H9 (cell line): ENCODE data around the gene CNGB1. TPM values are rescaled to one million over a fixed set of nuclear protein-coding genes. Genes with fewer than 3 reads are reported as not detected.
"Not testable (repeated sequence)": the region's sequence is repeated elsewhere in the genome, so short reads cannot be mapped to it uniquely, and the experiment has no call there.

Experiments
- DNase-seq: peaks from one replicate; pipeline ENCODE4 v3.0.0-alpha.2; 2017
- H2AFZ ChIP-seq: one replicate; pipeline ENCODE4 v1.6.1; 2013; ENCODE audit warnings: mild to moderate bottlenecking, low read length, control low read depth, moderate library complexity
- H2AK5ac ChIP-seq: 2 replicates; pipeline ENCODE4 v1.6.1; 2013; ENCODE audit warnings: low read length, control low read depth, mixed read lengths; ENCODE audit not compliant: insufficient read length
- H2BK120ac ChIP-seq: one replicate; pipeline ENCODE4 v1.6.1; 2013; ENCODE audit warnings: low read depth, mild to moderate bottlenecking, low read length, control low read depth, inconsistent platforms; ENCODE audit not compliant: poor library complexity, severe bottlenecking
- H2BK12ac ChIP-seq: 2 replicates; pipeline ENCODE4 v1.6.1; 2013; ENCODE audit warnings: low read length, control low read depth, mixed read lengths, low read depth; ENCODE audit not compliant: insufficient read length
- H2BK15ac ChIP-seq: 2 replicates; pipeline ENCODE4 v1.6.1; 2013; ENCODE audit warnings: low read depth, low read length, control low read depth
- H2BK20ac ChIP-seq: one replicate; pipeline ENCODE4 v1.6.1; 2013; ENCODE audit warnings: low read depth, mild to moderate bottlenecking, low read length, control low read depth, inconsistent platforms; ENCODE audit not compliant: poor library complexity, severe bottlenecking
- H2BK5ac ChIP-seq: 2 replicates; pipeline ENCODE4 v1.6.1; 2013; ENCODE audit warnings: low read length, control low read depth, mixed read lengths; ENCODE audit not compliant: insufficient read length
- H3K14ac ChIP-seq: 2 replicates; pipeline ENCODE4 v1.6.1; 2013; ENCODE audit warnings: low read length, control low read depth; ENCODE audit not compliant: insufficient read depth
- H3K18ac ChIP-seq: 2 replicates; pipeline ENCODE4 v1.6.1; 2013; ENCODE audit warnings: low read depth, mild to moderate bottlenecking, mixed read lengths, low read length, control low read depth; ENCODE audit not compliant: insufficient read length
- H3K23ac ChIP-seq: 2 replicates; pipeline ENCODE4 v1.6.1; 2013; ENCODE audit warnings: low read length, control low read depth, mixed read lengths, low read depth; ENCODE audit not compliant: insufficient read length
- H3K23me2 ChIP-seq: 2 replicates; pipeline ENCODE4 v1.6.1; 2013; ENCODE audit warnings: low read depth, mild to moderate bottlenecking, mixed read lengths, low read length, control low read depth; ENCODE audit not compliant: insufficient read length, poor library complexity, severe bottlenecking
- H3K27ac ChIP-seq: 2 replicates; pipeline ENCODE4 v1.5.1; 2013; ENCODE audit warnings: low read length, control low read depth, mixed read lengths, low read depth; ENCODE audit not compliant: insufficient read length
- H3K27me3 ChIP-seq: 2 replicates; pipeline ENCODE4 v1.6.1; 2013; ENCODE audit warnings: low read length, control low read depth, inconsistent platforms; ENCODE audit not compliant: insufficient read depth
- H3K4ac ChIP-seq: 2 replicates; pipeline ENCODE4 v1.6.1; 2013; ENCODE audit warnings: low read depth, mild to moderate bottlenecking, control low read depth, inconsistent platforms, low read length, moderate library complexity
- H3K4me1 ChIP-seq: 2 replicates; pipeline ENCODE4 v1.6.1; 2013; ENCODE audit warnings: low read length, control low read depth, inconsistent platforms; ENCODE audit not compliant: insufficient read depth
- H3K4me2 ChIP-seq: 2 replicates; pipeline ENCODE4 v1.6.1; 2013; ENCODE audit warnings: low read length, control low read depth, mixed read lengths; ENCODE audit not compliant: insufficient read length, insufficient read depth
- H3K56ac ChIP-seq: 2 replicates; pipeline ENCODE4 v1.6.1; 2013; ENCODE audit warnings: low read depth, mild to moderate bottlenecking, mixed read lengths, low read length, control low read depth; ENCODE audit not compliant: insufficient read length
- H3K79me1 ChIP-seq: 2 replicates; pipeline ENCODE4 v1.6.1; 2013; ENCODE audit warnings: low read depth, mild to moderate bottlenecking, moderate library complexity, low read length, control low read depth, inconsistent platforms; ENCODE audit not compliant: insufficient read depth, poor library complexity, severe bottlenecking
- H3K79me2 ChIP-seq: 2 replicates; pipeline ENCODE4 v1.6.1; 2013; ENCODE audit warnings: low read length, control low read depth, inconsistent platforms; ENCODE audit not compliant: insufficient read depth
- H3K9ac ChIP-seq: 2 replicates; pipeline ENCODE4 v1.6.1; 2013; ENCODE audit warnings: low read length, control low read depth, mixed read lengths; ENCODE audit not compliant: insufficient read length; ENCODE audit errors: extremely low read depth
- H3K9me3 ChIP-seq: one replicate; pipeline ENCODE4 v1.6.1; 2013; ENCODE audit warnings: low read depth, low read length, inconsistent platforms; ENCODE audit not compliant: control insufficient read depth
- H3T11ph ChIP-seq: one replicate; pipeline ENCODE4 v1.6.1; 2013; ENCODE audit warnings: mild to moderate bottlenecking, low read length, control low read depth, inconsistent platforms
- H4K20me1 ChIP-seq: one replicate; pipeline ENCODE4 v1.6.1; 2013; ENCODE audit not compliant: control insufficient read depth, insufficient read length, insufficient read depth
- H4K5ac ChIP-seq: 2 replicates; pipeline ENCODE4 v1.6.1; 2013; ENCODE audit warnings: low read depth, mild to moderate bottlenecking, mixed read lengths, low read length, control low read depth; ENCODE audit not compliant: insufficient read length
- H4K8ac ChIP-seq: replicated peaks from 2 replicates; pipeline ENCODE4 v1.6.1; 2013; ENCODE audit warnings: low read length, control low read depth, mixed read lengths, low read depth; ENCODE audit not compliant: insufficient read length
- H4K91ac ChIP-seq: 2 replicates; pipeline ENCODE4 v1.6.1; 2013; ENCODE audit warnings: low read depth, mild to moderate bottlenecking, moderate library complexity, mixed read lengths, low read length, control low read depth; ENCODE audit not compliant: insufficient read length
- H3K27ac Mint-ChIP-seq, 3 experiments: 2 replicates in 2 of 3; 3 replicates in 1 of 3; pipeline ENCODE4 v1.8.0; 2020 to 2021; ENCODE audit warnings: mixed read lengths in 3 of 3, mild to moderate bottlenecking in 1 of 3, moderate library complexity in 1 of 3
- H3K27me3 Mint-ChIP-seq: 2 replicates; pipeline ENCODE4 v1.8.0; 2021; ENCODE audit warnings: low read depth, mild to moderate bottlenecking, moderate library complexity, mixed read lengths
- H3K36me3 Mint-ChIP-seq, 3 experiments: 2 replicates in 2 of 3; 3 replicates in 1 of 3; pipeline ENCODE4 v1.8.0; 2020 to 2021; ENCODE audit warnings: low read depth in 3 of 3, mixed read lengths in 3 of 3; ENCODE audit not compliant: insufficient read depth in 1 of 3
- H3K4me1 Mint-ChIP-seq, 2 experiments: 2 replicates each; pipeline ENCODE4 v1.8.0; 2020; ENCODE audit warnings: mixed read lengths in 2 of 2
- H3K4me3 Mint-ChIP-seq, 2 experiments: 2 replicates in 1 of 2; 3 replicates in 1 of 2; pipeline ENCODE4 v1.8.0; 2020 to 2021; ENCODE audit warnings: mild to moderate bottlenecking in 2 of 2, mixed read lengths in 2 of 2, moderate library complexity in 1 of 2
- H3K9me3 Mint-ChIP-seq, 2 experiments: 2 replicates in 1 of 2; 3 replicates in 1 of 2; pipeline ENCODE4 v1.8.0; 2020; ENCODE audit warnings: mild to moderate bottlenecking in 2 of 2, mixed read lengths in 2 of 2, moderate library complexity in 1 of 2
- WGBS: extraction: QIAGEN DNeasy Blood & Tissue Kit; methylation state at CpG from one replicate; pipeline ENCODE4 v1.1.7; 2013; ENCODE audit warnings: missing lambda C conversion rate, low lambda C conversion rate, mixed read lengths; ENCODE audit not compliant: insufficient read length; ENCODE audit errors: extremely low coverage; 5-methylcytosine and 5-hydroxymethylcytosine counted together
- total RNA-seq: library from RNA; stranded (reverse); gene quantifications from 2 replicates; pipeline ENCODE4 v1.2.1, GENCODE V29; 2021
- TF ChIP-seq, protein P1 (sequence below): fragments of 200-600 bp; sonication (generic); conservative IDR thresholded peaks from 3 replicates; pipeline ENCODE4 v1.8.0; 2021; ENCODE audit warnings: antibody characterized with exemption, mild to moderate bottlenecking

The CNGB1 gene
- total RNA-seq, 1 experiment from 2014 or later: not detected

GRCh38 chr16:58009856-58010416 lies 39.0 kb upstream of the CNGB1 start:
- peaks cover 22 to 25% of the 10 kb centered on the region in 2 experiments for H3K4me1 Mint-ChIP-seq
- H3K4me3 Mint-ChIP-seq: no peak overlapping the region

DNA sequence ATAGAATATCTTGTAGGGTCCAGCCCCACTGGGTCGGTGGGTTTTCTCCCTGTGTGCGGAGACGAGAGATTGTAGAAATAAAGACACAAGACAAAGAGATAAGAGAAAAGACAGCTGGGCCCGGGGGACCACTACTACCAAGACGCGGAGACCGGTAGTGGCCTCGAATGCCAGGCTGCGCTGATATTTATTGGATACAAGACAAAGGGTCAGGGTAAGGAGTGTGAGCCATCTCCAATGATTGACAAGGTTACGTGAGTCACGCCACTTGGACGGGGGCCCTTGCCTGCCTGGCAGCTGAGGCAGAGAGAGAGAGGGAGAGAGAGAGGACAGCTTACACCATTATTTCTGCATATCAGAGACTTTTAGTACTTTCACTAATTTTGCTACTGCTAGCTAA lies 33.8 kb upstream of the CNGB1 start:
- not testable (repeated sequence) for H3K4ac ChIP-seq, H3K23me2 ChIP-seq, H2BK5ac ChIP-seq, H3K9ac ChIP-seq, H2BK15ac ChIP-seq, H4K20me1 ChIP-seq, H4K8ac ChIP-seq, H3T11ph ChIP-seq, H3K14ac ChIP-seq, H3K56ac ChIP-seq, H2BK20ac ChIP-seq, H2AK5ac ChIP-seq, H3K27me3 Mint-ChIP-seq, H3K18ac ChIP-seq, H4K91ac ChIP-seq, DNase-seq, H3K27ac ChIP-seq, H3K23ac ChIP-seq, H2BK12ac ChIP-seq, H3K27ac Mint-ChIP-seq, H3K79me1 ChIP-seq, H2AFZ ChIP-seq, H3K79me2 ChIP-seq, H3K4me2 ChIP-seq, H3K27me3 ChIP-seq, H3K9me3 ChIP-seq, H3K9me3 Mint-ChIP-seq, H4K5ac ChIP-seq, H2BK120ac ChIP-seq, H3K4me1 Mint-ChIP-seq, H3K4me3 Mint-ChIP-seq, H3K4me1 ChIP-seq
- H3K36me3 Mint-ChIP-seq: peaks cover 20 to 49% (median 46%) of the 10 kb centered on the region in 3 experiments; a peak in 6 of 7 replicates
- WGBS: no CpG with 5 or more reads among the region's 12 CpGs

More at GRCh38 chr16:58009856-58010416, 39.0 kb upstream of the CNGB1 start:
- TF ChIP-seq, protein P1, sequence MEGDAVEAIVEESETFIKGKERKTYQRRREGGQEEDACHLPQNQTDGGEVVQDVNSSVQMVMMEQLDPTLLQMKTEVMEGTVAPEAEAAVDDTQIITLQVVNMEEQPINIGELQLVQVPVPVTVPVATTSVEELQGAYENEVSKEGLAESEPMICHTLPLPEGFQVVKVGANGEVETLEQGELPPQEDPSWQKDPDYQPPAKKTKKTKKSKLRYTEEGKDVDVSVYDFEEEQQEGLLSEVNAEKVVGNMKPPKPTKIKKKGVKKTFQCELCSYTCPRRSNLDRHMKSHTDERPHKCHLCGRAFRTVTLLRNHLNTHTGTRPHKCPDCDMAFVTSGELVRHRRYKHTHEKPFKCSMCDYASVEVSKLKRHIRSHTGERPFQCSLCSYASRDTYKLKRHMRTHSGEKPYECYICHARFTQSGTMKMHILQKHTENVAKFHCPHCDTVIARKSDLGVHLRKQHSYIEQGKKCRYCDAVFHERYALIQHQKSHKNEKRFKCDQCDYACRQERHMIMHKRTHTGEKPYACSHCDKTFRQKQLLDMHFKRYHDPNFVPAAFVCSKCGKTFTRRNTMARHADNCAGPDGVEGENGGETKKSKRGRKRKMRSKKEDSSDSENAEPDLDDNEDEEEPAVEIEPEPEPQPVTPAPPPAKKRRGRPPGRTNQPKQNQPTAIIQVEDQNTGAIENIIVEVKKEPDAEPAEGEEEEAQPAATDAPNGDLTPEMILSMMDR: no peak
- Histone ChIP-seq H3K4me2 (no peak overlapping the region), H2BK12ac (no peak overlapping the region), H2BK120ac (no peak overlapping the region), H2BK5ac (no peak overlapping the region), H4K91ac (no peak overlapping the region), H3K79me2 (no peaks in the 10 kb centered on the region), H3K56ac (no peak overlapping the region), H3T11ph (no peak overlapping the region), H3K27ac (no peak overlapping the region), H3K9ac (no peak overlapping the region), H3K27me3 (no peaks in the 10 kb centered on the region), H2BK15ac (no peak overlapping the region), H3K4ac (no peak overlapping the region), H3K23me2 (no peaks in the 10 kb centered on the region), H4K5ac (no peak overlapping the region), H3K18ac (no peak overlapping the region), H4K8ac (no peak overlapping the region), H3K4me1 (no peaks in the 10 kb centered on the region), H2AFZ (no peak overlapping the region), H3K23ac (no peak overlapping the region), H3K79me1 (no peaks in the 10 kb centered on the region), H4K20me1 (no peaks in the 10 kb centered on the region), H3K14ac (no peak overlapping the region), H2BK20ac (no peak overlapping the region), H3K9me3 (no peaks in the 10 kb centered on the region), H2AK5ac (no peak overlapping the region)
- peaks cover 0 to 6% of the 10 kb centered on the region in 2 experiments; a peak in 3 of 5 replicates for H3K9me3 Mint-ChIP-seq
- peak overlapping the region in 1 of 3 experiments; percentile 88; a peak in 3 of 7 replicates for H3K27ac Mint-ChIP-seq
- WGBS: no CpG with 5 or more reads among the region's 11 CpGs
- no peaks in the 10 kb centered on the region for H3K27me3 Mint-ChIP-seq
- DNase-seq: no peak
- H3K36me3 Mint-ChIP-seq: peaks cover 26 to 58% (median 34%) of the 10 kb centered on the region in 3 experiments; a peak in 6 of 7 replicates
